NOMO-1 (cell line): ENCODE results near the gene TCF7L1.
"Not testable (repeated sequence)": the region's sequence is repeated elsewhere in the genome, so short reads cannot be mapped to it uniquely, and the experiment has no call there.

Experiments used
- DNase-seq, 2 experiments: peaks; one replicate each; lab custom pipeline; 2025; ENCODE audit not compliant: unreplicated experiment in 2 of 2; lab: John Stamatoyannopoulos, UW

Gene TCF7L1

GRCh38 chr2:85181134-85181631 lies 48.0 kb downstream of the TCF7L1 start:
- DNase-seq: no peak

GRCh38 chr2:85181844-85182456 lies 48.8 kb downstream of the TCF7L1 start:
- DNase-seq: no peak

- DNase-seq: no peak
Measured at GRCh38 chr2:85183076-85183475, 49.9 kb downstream of the TCF7L1 start.

GRCh38 chr2:85183479-85183878 lies 50.3 kb downstream of the TCF7L1 start:
- no peak for DNase-seq

GRCh38 chr2:85184231-85184630 lies 51.0 kb downstream of the TCF7L1 start:
- no peak for DNase-seq

- no peak for DNase-seq
Measured at GRCh38 chr2:85184990-85185389, 51.8 kb downstream of the TCF7L1 start.

GRCh38 chr2:85185431-85185940 lies 52.3 kb downstream of the TCF7L1 start:
- no peak for DNase-seq

GRCh38 chr2:85187069-85187468 lies 53.9 kb downstream of the TCF7L1 start:
- DNase-seq: no peak

GRCh38 chr2:85188852-85189251 lies 55.7 kb downstream of the TCF7L1 start:
- DNase-seq: no peak

GRCh38 chr2:85189606-85190270 lies 56.5 kb downstream of the TCF7L1 start:
- DNase-seq: no peak

- DNase-seq: no peak
Measured at GRCh38 chr2:85191157-85191556, 58.0 kb downstream of the TCF7L1 start.

- no peak for DNase-seq
Measured at GRCh38 chr2:85194780-85195480, 61.7 kb downstream of the TCF7L1 start.

- DNase-seq: no peak
Measured at GRCh38 chr2:85195956-85196355, 62.8 kb downstream of the TCF7L1 start.

- DNase-seq: no peak
Measured at GRCh38 chr2:85199698-85200097, 66.5 kb downstream of the TCF7L1 start.

GRCh38 chr2:85209887-85210286 lies 76.7 kb downstream of the TCF7L1 start:
- DNase-seq: no peak

- no peak for DNase-seq
Measured at GRCh38 chr2:85210511-85210910, 77.3 kb downstream of the TCF7L1 start.

GRCh38 chr2:85211606-85212005 lies 78.4 kb downstream of the TCF7L1 start:
- not testable (repeated sequence) for DNase-seq

- no peak for DNase-seq
Measured at GRCh38 chr2:85212841-85213240, 79.6 kb downstream of the TCF7L1 start.

GRCh38 chr2:85213404-85213803 lies 80.2 kb downstream of the TCF7L1 start:
- no peak for DNase-seq

- DNase-seq: no peak
Measured at GRCh38 chr2:85213901-85214512, 80.8 kb downstream of the TCF7L1 start.

GRCh38 chr2:85215081-85215447 lies 81.9 kb downstream of the TCF7L1 start:
- no peak for DNase-seq
